GM21515 (cell line): ENCODE measurements around the gene SENP8.

ENCODE experiments used
- ATAC-seq: cut with Tn5 transposase; IDR thresholded peaks from one replicate; pipeline ENCODE4 v1.9.1; 2021; ENCODE audit not compliant: unreplicated experiment

The SENP8 gene

DNA sequence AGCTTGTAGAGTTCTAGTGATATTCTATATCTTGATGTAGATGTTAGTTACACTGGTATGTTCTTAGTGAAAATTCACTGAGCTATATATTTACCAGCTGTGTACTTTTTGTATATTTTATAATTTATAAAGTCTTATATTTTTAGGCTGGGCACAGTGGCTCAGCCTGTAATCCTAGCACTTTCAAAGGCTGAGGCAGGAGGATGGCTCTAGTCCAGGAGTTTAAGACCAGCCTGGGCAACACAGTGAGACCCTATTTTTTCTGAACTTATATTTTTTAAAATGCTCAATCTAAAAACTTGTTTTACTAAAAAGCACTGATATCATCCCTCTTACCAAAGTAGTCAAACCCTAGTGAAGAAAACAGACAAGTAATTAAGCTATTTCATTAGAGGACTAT is 5.4 kb upstream of the SENP8 start:
- ATAC-seq, result no peak

DNA sequence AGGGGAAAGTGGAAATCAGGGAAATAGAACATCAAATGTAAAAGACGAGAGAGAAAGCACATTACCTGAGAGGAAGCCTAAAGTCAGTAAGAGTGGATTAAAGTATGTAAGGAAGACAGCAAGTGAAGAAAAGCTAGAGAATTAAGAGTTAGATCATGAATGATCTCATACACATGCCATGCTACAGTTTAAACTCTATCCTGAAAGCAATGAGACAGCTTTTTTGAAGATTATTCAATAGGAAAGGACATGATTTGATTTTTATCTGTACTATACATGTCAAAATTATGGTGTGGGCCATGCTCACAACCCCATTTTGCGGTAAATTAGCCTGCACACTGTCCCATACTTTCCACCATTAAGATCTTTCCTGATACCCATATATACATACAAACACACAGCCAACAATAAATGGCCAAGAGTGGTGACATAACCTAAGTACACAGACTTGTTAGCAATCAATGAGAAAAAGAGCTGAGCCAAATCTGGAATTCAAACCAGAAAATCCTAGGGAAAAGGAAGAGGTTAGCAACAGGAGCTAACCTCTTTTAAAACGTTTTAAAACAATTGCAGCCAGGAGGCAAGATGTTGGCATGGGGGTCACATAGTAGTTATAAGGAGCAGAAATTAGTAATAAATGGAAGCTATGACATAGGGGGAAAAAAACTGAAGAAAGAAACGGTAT is 4.7 kb upstream of the SENP8 start:
- ATAC-seq, result no peak

DNA sequence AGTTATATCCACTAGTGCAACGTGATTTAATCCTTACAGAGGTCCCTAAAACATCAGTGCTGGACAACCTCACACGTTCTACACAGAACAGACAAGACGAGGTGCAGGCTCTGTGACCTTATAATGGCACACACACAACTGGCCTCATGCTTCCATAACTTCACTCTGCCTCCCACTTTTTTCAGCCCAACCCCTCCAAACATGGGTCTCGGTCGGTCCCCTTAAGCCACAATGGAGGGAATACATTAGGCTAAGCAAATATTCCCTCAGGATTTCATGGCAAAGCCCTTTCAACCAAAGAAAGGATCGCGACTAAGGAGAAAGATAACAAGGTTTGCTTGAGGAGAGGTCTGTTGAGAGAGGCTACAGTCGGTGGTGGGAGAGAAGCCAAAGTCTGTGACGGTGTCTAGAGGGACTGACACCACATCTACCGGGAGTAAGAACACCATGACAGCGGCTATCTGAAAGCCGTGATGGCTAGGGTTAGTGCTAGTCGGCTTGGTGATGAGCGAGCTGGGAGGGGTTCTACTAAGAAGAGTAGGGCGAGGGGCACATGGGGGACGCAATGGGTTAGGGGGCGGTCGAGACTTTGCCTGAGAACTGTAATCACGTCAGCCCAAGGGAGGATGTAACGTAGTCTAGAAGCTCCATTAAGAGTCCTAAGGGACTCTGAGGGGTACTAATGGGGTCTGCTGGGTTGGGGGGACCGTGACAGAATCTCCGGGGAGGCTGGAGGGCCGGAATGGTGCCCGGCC is 1.3 kb upstream of the SENP8 start:
- ATAC-seq, result no peak

DNA sequence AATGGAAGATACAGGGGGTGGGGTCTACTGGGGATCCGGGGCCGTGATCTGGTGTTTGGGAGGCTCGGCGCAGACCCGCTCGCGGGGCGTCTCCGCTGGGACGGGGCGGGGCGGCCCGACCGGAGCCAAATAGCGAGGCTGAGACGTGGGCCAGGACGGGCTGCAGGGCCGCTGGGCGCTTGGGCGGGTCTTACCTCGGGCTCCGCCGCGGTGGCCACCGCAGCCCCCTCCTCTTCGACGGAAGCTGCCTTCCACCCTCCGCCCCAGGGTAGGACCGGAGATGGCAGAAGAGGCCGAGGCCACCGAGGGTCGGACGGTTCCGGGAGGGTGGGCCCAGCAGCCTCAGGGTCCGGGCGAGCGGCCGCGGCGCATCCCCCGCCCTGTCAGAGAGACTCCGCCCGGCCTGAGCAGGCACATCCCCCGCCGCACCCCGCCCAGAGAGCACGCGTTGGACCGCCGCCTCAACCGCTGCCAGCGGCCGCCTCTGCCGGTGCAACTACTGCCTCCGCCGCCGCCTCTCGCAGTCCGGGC is 652 bp upstream of the SENP8 start:
- peak; percentile 60 for ATAC-seq

DNA sequence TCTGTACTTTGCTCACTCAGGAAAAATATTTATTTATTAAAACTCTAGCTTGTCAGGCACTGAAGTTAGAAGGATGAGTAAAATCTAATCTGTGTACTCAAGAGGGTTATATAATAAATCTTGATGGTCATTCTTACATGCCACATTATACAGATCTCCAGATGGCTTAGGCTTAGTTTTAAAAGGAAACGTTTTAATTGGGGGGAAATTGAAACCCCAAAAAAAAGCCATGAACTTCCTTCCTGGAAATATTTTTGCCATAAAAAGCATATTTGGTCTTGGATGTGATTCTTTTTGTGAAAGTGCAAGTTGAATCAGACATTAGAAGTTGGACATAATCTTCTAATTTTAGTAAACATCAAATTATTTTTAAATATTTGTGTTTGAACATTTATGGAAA is 6.0 kb downstream of the SENP8 start:
- no peak for ATAC-seq

DNA sequence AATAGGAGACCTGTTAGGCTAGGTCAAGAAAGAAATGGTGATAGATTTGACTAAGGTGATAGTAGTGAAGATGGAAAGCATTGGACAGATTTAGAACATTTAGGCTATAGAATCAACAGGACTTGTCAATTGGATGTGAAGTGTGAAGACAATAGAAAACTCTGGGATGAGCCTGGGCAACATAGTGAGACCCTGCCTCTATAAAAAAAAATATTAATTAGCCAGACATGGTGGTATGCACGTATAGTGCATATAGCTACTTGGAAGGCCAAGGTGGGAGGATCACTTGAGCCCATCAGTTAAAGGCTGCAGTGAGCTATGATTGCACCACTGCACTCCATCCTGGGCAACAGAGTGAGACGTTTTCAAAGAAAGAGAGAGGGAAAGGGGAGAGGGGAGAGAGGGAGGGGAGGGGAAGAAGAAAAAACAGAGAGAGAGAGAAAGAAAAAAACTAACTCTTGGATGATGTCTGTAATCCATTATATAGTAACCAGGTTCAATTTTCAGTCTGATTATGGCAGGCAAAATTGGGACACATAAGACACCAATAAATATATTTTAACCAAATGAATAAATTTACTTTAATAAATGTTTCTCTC is 9.6 kb downstream of the SENP8 start:
- ATAC-seq, result no peak

DNA sequence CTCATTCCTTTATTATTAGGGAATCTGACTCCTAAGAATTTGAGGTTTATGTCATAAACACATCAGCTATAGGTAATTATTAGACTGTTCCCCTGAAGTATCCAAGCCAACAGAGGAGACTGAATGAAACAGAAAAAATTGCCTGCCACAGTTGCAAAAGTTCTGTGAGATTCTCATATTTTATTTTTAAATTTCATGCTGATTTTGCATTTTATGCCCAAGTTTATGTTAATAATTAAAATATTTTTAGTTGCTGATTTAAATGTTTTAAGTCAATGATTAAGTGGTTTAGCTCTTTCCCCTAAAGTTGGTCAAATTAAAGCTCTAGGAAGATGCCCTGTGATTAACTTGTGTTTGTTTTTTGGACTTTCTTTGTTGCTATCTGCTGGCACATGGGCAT is 10.2 kb downstream of the SENP8 start:
- ATAC-seq, result no peak

DNA sequence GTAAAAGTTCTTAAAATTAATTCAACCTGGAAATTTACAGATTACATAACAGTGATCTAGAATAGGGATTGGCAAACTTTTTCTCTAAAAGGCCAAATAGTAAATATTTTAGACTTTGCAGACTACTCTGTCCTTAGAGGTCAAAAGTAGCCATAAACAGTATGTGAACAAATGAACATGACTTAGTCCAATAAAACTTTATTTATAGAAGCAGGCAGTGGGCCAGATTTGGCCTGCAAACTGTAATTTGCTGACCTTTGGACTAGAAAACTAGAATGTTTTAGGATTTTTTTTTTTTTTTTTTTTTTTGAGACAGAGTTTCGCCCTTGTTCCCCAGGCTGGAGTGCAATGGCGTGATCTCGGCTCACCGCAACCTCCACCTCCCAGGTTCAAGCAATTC is 12.1 kb downstream of the SENP8 start:
- no peak for ATAC-seq

DNA sequence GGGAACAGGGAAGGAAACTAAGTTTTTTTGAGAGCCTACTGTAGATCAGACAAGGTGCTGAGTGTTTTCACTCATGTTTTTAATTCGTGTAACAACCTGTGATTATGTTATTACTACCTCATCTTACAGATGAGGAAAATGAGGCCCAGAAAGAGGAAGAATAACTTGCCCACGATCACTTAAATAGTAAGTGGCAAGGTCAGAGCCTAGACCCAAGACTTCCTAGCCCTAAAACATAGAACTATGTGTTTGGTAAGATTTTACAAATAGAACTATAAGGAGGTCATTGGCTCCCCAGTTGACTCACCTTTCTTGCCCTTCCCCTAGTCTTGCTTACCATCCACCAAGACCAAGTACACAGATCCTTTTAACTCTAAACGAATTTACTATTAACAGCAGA is 13.7 kb downstream of the SENP8 start:
- no peak for ATAC-seq

DNA sequence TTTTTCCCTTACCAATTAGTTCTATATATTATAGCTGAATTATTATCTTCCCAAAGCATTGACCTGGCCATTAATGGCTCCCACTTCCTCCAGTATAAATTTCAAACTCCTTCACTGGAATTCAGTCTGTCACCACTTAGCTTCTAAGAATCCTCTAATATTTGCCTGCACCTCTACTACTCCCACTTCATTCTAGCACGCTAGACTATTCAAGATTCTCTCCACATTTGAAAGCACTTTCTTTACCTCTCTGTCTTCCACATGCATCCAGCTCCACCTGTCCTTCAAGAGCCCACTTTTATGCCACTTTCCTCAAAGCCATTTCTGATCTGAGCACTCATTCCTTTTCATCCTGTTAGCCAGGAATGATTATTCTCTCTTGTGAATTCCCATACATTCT is 15.0 kb downstream of the SENP8 start:
- ATAC-seq, result no peak

DNA sequence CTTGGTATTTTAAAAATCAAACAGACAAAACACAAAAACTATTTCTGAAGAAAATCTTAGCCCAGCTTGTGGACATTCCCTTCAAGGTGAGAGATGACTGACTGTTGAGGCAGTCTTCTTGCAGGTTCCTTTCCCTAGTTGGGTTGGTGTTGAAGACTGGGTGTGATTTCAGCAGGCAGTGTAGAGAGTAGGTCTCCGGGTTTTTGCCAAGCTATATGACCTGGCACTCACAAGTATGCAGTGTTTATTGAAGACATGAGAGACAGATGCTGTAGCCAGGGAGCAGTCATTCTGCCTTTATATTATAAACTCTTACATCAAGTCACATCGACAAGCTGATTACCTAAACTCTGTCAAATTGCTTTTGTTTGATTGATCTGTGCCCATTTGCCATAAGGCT is 17.5 kb downstream of the SENP8 start:
- no peak for ATAC-seq

DNA sequence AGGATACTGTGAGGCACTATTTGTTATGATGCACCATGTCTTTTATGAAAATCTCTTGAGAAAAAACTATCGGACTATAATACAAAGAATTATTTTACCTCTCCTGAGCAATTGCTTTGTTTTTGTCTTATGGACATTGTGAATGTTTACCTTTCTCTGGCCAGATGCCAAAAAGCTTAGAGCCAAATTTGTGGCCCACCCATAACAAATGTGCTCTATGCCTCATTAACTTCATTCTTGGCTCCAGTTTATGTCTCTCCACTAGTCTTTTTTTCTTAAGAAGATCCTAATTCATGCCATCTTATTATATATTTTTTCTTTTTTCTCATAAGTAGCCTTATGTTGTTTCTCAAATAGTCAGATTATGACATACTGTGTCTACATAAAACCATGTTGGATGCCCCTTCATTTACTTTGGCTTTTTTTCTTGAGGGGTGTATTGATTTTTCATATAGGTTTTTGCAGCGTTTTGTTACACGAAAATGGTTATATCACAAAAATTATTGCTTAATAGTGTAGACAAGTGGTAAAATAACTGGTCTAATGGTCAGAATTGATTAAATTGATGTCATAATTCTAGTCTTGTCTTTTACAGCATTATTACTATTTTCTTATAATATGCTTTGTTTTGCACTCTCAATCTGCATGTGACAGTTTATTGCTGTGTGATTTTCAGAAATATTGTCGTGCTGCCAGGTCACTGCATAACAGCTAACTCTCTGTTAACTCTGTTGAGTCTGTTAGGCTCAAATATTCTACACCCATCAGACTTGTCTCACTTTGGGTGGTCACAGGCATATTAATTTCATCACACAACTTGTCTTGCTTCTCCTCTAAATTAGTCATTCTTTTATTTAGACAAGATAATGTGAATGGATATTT is 18.2 kb downstream of the SENP8 start:
- ATAC-seq, result no peak

DNA sequence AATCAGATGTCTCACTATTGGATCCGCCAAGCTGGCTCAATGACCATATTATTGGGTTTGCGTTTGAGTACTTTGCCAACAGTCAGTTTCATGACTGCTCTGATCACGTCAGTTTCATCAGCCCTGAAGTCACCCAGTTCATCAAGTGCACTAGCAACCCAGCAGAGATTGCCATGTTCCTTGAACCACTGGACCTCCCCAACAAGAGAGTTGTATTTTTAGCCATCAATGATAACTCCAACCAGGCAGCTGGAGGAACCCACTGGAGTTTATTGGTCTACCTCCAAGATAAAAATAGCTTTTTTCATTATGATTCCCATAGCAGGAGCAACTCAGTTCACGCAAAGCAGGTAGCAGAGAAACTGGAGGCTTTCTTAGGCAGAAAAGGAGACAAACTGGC is 21.5 kb downstream of the SENP8 start:
- ATAC-seq, result no peak

DNA sequence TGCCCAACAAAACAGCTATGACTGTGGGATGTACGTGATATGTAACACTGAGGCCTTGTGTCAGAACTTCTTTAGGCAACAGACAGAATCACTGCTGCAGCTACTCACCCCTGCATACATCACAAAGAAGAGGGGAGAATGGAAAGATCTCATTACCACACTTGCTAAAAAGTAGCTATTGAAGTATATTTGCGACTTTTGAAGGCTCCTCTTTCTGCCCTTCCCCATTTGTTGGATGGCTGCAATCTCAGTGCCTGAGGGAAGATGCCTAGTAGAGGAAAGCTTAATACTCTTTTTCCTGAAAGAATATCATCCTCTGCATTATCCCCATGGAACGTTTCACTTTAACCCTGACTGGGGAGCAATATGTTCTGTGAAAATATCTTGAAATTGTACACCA is 21.9 kb downstream of the SENP8 start:
- ATAC-seq, result no peak

DNA sequence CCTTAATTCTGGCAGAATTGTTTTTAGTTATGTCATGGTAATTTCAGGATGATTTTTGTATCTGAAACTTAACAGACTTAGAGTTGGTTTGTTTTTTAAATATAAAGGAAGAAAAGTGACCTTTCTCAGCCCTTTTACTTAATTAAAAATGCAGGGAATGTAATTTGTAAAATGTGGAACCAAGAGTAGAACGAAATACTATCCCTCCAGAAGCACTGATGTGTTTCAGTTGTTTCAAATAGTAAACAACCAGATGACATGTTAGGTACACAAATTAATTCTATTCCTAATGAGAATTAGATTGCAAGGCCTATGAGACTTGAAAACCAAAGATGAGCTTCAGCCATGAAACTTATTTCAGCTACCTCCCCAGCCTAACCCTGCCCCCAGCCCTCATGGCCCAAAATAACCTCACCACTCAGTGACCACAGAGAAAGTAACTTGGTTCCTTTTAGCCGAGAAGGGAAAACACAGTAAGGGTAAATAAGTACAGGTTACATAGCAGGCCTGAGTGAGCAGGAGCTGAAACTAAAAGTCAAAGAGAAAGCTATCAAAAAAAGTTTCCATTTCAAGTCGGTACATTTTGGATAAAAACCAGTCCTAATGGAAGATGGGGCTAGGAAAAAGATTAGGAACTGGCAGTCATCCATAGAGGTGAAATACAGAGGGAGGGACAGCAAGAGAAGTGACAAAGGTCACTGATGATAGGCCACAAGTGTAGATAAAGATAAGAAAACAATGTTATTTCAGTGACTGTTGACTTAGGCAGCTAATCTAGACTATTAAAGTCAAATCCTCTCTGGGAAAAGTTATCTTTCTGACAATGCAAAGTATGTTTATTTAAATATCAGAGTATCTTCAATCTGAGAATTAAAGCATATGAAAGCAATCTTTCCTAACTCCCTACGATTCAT is 23.2 kb downstream of the SENP8 start:
- ATAC-seq, result peak; percentile 99

DNA sequence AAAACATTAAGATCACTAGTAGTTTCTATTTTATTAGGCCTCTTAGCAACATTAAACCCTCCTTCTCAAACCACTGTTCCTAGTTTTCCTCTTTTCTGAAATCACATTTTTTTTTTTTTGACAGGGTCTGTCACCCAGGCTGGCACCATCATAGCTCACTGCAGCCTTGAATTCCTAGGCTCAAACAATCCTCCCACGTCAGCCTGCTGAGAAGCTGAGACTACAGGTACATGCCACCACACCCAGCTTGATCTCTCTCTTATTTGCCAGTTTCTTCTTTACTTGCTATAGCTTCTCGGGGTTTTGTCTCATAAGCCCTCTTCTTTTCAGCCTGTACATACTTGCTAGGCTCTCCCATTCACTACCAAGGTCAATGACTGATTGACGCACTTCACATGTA is 28.0 kb downstream of the SENP8 start:
- ATAC-seq, result no peak

DNA sequence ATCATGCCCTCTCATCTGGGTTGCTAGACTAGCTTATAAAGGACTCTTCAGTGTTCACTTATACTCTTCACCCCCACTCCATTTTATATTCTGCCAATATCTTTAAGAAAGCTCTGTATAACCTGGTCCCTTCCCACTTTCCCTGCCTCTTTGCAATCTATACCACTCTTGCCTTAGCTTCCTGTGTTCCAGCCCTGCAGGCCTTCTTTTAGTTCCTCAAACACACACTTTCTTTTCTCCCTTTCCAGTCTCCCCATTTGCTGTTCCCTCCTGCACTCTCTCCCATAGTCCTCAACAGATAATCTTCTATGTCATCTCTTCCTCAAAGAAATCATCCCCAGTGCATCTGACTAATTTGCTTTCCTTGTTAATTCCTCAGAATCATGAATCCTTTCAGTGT is 28.7 kb downstream of the SENP8 start:
- ATAC-seq, result no peak

DNA sequence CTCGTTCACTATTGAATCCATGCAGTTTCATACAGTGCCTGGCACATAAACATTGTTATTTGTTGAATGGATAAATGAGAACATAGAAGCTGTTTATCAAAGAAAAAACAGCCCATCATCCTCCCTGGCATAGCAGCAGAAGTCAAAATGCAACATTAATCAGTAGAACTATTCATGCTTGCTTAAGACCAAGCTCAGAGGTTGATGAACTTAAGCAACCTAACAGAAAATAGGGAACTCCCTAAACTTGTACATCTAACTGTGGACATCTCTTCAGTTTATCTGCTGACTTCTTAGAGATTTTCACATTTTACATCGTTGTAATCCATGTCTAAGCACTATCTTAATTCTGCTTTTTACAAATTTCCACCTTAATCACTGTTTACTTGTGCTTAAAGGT is 29.2 kb downstream of the SENP8 start:
- no peak for ATAC-seq

DNA sequence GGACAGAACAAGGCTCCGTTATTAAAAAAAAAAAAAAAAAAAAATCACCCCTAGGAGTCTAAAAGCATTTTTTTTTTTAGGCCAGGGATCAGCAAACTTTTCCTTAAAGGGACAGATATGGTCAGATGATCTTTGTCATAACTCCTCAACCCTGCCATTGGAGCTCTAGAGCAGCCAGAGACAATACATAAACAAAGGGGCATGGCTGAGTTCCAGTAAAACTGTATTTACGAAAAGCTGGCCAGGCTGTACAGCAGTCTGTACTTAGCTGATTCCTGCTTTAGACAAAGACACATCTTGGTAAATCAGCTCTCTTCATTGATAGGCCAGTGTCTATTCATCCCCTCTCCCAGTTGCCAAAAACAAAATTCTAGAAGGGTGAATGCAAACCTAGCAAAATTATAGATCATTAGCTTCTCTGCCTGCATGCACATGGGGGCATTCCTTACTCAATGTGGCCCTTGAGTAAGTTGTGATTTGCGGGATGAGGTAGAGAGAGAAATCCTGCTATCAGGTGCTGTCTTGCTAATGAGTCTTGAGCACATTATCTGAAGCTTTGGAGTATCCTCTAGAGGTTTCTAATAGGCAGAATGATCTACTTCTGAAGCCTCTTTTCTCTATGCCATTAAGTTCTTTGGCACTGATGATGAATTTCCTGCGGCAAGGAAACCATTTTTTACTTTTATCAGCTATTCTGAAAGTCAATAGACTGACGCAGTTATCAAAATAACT is 35.2 kb downstream of the SENP8 start:
- ATAC-seq, result no peak

DNA sequence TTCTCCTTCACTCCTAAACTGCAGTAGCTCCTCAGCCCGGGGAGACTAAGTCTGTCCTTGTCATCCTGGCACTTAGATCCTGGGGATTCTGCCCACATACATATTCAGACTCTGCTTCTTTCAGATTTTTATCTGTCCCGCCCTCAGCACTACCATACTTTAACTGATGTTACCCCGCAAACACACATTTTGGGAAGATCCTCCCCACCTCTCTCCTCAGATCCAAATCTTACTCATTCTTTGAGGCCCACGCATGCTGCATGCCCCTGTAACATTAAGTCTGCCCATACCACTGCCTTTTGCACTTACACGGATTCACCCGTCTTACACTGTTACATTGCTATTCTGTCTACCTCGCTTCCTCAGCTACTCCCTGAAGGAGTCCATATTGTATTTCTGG is 36.1 kb downstream of the SENP8 start:
- ATAC-seq, result no peak
